ENCODE data around the gene DCDC2B.

The DCDC2B gene

GRCh38 chr1:32263744-32264143 lies 54.9 kb downstream of the DCDC2B start:
- no peak for DNase-seq

Measured in NCI-H1092 treated with DMSO at 0.1 percent for 48 hours (cell line).